Mammary epithelial cell (primary cell): Measurements from ENCODE around the gene ACOT12.

Experiments
- CTCF ChIP-seq, 2 donors: IDR thresholded peaks in 1 of 2; conservative IDR thresholded peaks in 1 of 2; 2 replicates each; pipeline ENCODE4 v1.5.1; 2011 to 2012; ENCODE audit warnings: inconsistent platforms in 2 of 2, low read length in 2 of 2, mild to moderate bottlenecking in 2 of 2, control low read depth in 1 of 2, low read depth in 1 of 2; ENCODE audit not compliant: insufficient read depth in 1 of 2; ENCODE audit errors: extremely low read depth in 1 of 2
- EZH2 ChIP-seq: IDR thresholded peaks from 2 replicates; pipeline ENCODE4 v1.6.1; 2012; ENCODE audit warnings: low read length, inconsistent platforms, borderline replicate concordance

GRCh38 chr5:81305785-81306184, 88.1 kb downstream of the ACOT12 start:
- TF ChIP-seq CTCF (conservative IDR thresholded peaks at IDR 0.05 in 1 of 2, IDR thresholded peaks at IDR 0.05 in 1 of 2; ENCODE audit: extremely low read depth in 1 of 2, insufficient read depth in 1 of 2, low read depth in 1 of 2, low read length in 2 of 2) (no peak), EZH2 (no peak)
